Skeletal muscle cell (primary cell): ENCODE measurements around the gene CDC123.
A peak's percentile ranks its signal among the peaks of the same experiment; 100 is the strongest.
"Not testable (repeated sequence)": the region's sequence is repeated elsewhere in the genome, so short reads cannot be mapped to it uniquely, and the experiment has no call there.

Experiments
- DNase-seq: peaks from one replicate; pipeline ENCODE4 v3.0.0-alpha.2; 2010; ENCODE audit warnings: low read depth
- H3K4me3 ChIP-seq: 2 replicates; pipeline ENCODE4 v1.5.1; 2011; ENCODE audit warnings: low read depth, mild to moderate bottlenecking, control low read depth, low read length, moderate library complexity

The CDC123 gene

DNA sequence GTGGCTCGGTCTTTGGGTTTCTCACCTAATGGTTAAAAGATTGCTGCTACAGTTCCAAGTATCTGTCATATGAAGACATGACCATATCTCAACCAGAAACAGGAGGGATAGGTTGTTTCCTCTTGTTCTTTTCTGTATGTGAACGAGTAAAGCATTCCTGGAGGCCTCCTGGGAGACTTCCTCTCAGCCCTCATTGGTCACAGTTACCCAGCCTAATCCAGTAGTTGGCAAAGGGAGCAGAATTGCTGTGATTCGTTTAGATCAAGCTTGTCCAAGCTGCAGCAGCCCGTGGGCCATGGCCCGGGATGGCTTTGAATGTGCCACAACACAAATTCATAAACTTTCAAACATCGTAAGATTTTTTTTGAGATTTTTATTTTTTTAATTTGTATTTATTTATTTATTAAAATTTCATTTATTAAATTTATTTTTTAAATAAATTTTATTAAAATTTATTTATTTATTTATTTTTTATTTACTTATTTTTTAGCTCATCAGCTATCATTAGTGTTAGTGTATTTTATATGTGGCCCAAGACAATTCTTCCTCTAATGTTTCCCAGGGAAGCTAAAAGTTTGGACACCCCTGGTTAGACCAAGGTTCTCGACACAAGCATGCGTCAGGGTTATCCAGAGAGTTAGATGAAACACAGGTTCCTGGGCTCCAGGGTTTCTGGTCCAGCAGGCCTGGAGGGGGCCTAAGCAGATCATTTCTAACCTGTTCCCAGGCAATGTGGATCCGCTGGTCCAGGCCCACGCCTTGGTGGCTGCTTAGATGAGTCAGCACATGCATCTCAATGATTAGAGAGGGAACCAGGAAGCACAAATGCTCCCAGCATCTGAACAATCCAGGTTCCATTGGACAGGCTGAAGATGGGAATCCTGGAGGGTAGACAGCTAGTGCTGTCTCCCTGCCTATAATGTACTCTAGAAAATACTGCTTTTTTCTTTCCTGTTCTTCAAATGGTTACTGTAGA is 25.6 kb downstream of the CDC123 start:
- DNase-seq = no peak

DNA sequence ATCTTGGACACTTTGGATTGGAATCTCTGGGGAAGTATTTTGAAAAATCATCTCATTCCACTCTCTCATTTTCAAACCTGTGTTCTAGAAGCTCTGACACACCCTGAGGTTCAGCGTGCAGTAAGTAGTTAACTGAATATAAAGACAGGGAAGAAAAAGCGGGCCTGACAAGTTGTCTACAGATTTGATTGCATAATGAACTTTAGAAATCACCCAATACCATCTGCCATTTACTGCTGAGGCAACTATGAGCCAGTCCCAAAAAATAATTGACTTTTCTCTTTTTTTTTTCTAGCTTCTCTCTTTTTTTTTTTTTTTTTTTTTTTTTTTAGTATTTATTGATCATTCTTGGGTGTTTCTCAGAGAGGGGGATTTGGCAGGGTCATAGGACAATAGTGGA is 29.5 kb downstream of the CDC123 start:
- H3K4me3 ChIP-seq = no peak overlapping the region
- DNase-seq = no peak

More for the DNA sequence above, 25.6 kb downstream of the CDC123 start:
- no peak overlapping the region for H3K4me3 ChIP-seq

DNA sequence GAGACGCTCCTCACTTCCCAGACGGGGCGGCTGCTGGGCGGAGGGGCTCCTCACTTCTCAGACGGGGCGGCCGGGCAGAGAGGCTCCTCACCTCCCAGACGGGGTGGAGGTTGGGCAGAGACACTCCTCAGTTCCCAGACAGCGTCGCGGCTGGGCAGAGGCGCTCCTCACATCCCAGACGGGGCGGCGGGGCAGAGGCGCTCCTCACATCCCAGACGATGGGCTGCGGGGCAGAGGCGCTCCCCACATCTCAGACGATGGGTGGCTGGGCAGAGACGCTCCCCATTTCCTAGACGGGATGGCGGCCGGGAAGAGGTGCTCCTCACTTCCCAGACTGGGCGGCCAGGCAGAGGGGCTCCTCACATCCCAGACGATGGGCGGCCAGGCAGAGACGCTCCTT is 30.4 kb downstream of the CDC123 start:
- not testable (repeated sequence) for H3K4me3 ChIP-seq, DNase-seq

- no peak for DNase-seq
- H3K4me3 ChIP-seq = no peak overlapping the region
These were observed 32.9 kb downstream of the CDC123 start for GRCh38 chr10:12228851-12229250.

GRCh38 chr10:12234687-12235086 is 38.7 kb downstream of the CDC123 start:
- not testable (repeated sequence) for DNase-seq, H3K4me3 ChIP-seq

DNA sequence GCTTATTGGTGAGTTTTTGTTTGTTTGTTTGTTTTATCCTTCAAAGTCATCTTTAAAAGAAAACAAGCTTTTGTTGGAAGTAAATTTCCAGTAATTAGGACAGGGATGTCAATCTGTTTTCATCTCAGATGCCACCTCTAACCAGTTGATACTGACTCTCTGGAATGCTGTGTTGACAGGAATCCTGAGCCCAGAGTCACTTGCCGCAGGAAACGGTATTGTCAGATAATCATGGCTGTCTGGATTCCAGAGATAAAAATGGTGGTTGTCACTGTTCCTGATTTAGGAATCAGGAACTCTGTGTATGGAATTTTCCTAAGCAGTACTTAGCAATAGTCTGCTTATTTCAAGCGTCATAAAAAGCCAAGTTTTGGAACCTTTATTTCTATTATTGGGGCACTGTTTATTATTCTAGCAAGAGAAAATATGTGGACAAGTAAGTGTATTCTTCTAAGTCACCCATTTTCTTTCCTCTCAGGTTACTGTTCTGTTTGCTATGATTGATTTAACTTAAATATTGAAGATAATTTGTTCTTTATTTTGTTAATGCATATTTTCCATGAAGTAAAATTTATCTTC is 39.2 kb downstream of the CDC123 start:
- H3K4me3 ChIP-seq = no peak overlapping the region
- no peak for DNase-seq

- H3K4me3 ChIP-seq = no peak overlapping the region
- DNase-seq = no peak
These were observed 39.8 kb downstream of the CDC123 start for GRCh38 chr10:12235796-12236195.

- no peak overlapping the region for H3K4me3 ChIP-seq
- no peak for DNase-seq
These were observed 41.6 kb downstream of the CDC123 start for GRCh38 chr10:12237265-12238220.

DNA sequence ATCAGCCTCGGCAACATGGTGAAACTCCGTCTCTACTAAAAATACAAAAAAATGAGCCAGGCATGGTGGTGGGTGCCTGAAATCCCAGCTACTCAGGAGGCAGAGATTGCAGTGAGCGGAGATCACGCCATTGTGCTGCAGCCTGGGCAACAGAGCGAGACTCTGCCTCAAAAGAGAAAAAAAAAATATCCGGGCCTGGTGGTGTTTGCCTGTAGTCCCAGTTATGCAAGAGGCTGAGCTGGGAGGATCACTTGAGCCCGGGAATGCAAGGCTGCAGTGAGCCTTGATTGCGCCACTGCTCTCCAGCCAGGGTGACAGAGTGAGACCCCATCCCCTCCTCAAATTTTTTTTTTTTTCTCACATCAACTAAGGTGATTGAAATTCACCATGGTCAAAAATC is 42.8 kb downstream of the CDC123 start:
- DNase-seq = no peak
- H3K4me3 ChIP-seq = no peak overlapping the region

DNA sequence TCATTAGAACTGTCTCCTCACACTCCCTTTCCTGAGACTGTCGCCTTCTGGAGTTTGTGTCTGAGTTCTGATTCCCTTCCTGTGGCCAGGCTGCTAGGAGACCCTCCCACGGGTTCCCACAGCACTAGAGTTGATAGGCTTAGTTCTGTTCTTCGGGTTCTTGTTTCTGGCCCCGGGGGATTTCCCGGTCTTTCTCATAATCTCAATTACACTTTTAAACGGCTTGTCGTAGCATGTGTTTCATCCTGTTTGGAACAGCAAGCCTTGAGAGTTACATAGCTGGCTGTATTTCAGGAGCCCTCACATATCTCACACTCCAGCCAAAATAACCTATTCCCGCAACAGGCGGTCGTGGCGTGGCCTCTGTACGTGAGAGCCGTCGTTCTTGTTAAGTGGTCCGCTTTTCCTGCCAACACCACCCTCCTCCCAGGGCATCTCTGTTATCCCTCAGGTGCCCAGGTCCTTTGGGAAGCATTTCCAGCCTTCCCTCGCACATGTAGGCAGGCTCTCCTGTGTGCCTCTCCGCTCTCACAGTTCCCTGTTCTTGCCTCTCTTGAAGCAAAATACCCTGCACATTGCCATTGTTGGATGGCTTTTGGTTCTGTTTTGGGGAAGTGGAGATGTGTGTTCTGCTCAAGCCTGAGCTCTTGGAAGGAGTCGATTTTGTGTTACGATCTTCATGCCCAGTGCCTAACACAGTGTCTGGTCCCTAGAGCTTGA is 46.0 kb downstream of the CDC123 start:
- H3K4me3 ChIP-seq = no peak overlapping the region
- DNase-seq = peak; percentile 31

- no peak for DNase-seq
- no peak overlapping the region for H3K4me3 ChIP-seq
These were observed 48.1 kb downstream of the CDC123 start for GRCh38 chr10:12243864-12244620.

DNA sequence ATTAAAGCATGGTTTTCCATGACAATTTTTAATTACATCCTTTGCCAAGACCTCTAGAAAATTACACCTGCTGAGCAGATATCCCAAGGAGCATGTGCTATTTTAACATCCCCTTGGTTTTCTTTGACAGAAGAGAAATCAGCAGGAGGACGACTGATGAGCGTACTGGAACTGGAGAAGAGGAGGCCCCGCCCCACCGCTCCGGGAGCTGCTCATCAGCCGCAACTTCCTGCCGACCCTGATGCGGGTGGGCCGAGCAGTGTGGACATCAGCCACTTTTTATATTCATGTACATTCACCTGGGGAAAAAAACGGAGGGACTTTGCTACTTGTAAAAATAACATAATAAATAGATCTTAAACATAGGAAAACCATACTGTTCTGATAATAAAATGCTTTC is 54.2 kb downstream of the CDC123 start:
- no peak for DNase-seq
- no peak overlapping the region for H3K4me3 ChIP-seq

GRCh38 chr10:12250702-12251101 is 54.7 kb downstream of the CDC123 start:
- DNase-seq, H3K4me3 ChIP-seq: not testable (repeated sequence)

GRCh38 chr10:12251581-12251980 is 55.6 kb downstream of the CDC123 start:
- H3K4me3 ChIP-seq = no peak overlapping the region
- no peak for DNase-seq

DNA sequence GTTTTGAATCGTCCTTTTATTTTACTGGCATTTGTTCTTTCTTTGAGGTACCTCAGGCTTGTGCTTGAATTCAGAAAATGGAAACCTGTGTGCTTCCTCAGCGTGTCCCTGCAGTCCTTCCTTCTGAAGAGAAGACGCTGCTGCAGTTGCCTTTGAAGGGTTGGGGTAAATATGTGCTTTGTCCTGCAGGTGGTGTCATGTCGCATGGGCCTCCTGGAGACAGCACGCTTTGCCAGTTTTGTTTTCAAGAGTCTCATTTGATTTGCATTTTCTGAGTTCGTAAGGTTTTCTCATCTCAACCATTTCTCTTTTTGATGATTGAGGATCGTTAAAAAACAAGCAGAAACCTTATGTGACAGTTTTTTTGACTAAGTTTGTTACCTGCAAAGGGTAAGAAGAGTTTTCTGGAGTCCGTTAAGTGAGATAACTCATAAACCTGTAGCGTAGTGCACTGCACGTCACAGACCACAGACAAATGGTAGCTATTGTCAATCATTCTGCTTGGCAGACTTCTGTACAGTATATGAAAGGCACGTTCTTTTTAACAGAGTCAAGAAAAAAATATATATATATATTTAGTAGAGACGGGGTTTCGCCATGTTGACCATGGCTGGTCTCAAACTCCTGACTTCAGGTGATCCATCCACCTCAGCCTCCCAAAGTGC is 57.0 kb downstream of the CDC123 start:
- H3K4me3 ChIP-seq = no peak overlapping the region
- no peak for DNase-seq

DNA sequence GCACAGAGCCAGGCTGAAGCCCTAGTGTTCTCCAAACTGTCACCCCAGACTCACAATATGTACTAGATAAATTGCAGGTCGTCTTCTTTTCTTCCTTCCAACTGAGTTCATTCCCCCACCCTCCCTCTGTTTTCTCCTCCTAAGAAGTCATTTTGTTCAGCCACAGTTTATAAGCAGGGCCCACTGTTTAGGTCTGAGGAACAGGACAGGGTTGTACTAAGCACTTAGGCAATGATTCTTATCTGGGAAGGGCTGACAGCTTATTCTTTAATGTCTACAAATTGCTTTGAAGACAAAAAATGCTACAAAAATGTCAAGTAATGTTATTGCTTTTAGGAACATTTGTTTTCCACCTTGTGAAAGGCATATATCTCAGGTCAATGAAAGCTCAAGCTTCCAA is 59.1 kb downstream of the CDC123 start:
- no peak for DNase-seq
- H3K4me3 ChIP-seq = no peak overlapping the region

DNA sequence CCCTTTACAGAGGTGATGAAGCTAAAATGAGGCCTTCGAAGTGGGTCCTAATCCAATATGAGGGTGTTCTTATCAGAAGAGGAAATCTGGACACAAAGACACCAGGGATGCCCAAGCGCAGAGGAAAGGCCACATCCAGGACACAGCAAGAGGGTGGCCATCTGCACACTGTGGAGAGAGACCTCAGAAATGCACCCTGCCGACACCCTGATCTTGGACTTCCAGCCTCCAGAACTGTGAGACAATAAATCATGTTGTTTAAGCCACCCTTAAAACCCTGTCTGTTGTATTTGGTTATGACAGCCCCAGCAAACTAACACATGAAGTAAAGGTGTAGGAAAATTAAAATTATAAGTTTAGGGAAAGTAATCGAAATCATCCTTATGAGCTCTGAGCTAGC is 64.0 kb downstream of the CDC123 start:
- no peak overlapping the region for H3K4me3 ChIP-seq

More for the DNA sequence above, 64.0 kb downstream of the CDC123 start:
- no peak for DNase-seq
